GM23248 (cell line): ENCODE measurements around the gene THSD7A.

Source experiments
- EZH2 ChIP-seq: fragments of 200-600 bp; sonication (generic); IDR thresholded peaks from 2 replicates; pipeline ENCODE4 v1.6.1; 2018; ENCODE audit warnings: antibody characterized with exemption, mild to moderate bottlenecking; ENCODE audit not compliant: insufficient read depth, poor library complexity, severe bottlenecking
- EZH2phosphoT487 ChIP-seq: fragments of 200-600 bp; sonication (generic); IDR thresholded peaks from 2 replicates; pipeline ENCODE4 v1.6.1; 2018; ENCODE audit warnings: antibody characterized with exemption, moderate library complexity, mild to moderate bottlenecking, low read depth; ENCODE audit not compliant: insufficient read depth

DNA sequence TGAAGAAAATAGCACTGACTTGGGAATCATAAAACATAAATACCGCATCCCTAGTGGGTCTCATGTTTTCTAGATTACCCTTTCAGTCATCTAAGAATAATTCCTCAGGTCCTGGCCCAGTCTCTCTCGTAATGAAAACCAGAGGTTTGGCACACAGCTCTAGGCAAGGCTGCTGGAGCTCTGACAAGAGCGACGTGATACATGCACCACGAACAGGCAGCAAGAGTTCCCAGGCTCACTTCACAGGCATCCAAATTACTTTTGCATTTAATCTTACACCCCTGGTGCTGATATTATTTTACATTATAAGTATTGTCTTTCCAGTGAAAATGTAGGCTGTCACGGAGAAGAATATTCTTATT is 105.2 kb downstream of the THSD7A start:
- no peak for TF ChIP-seq EZH2phosphoT487
- TF ChIP-seq EZH2 = no peak
